Measurements from ENCODE around the gene SNTA1. TPM values are rescaled to one million over a fixed set of nuclear protein-coding genes. Genes with fewer than 3 reads are reported as not detected.
"Not testable (repeated sequence)": the region's sequence is repeated elsewhere in the genome, so short reads cannot be mapped to it uniquely, and the experiment has no call there.

The SNTA1 gene
- polyA plus RNA-seq, 1 donor = 37.6 TPM

DNA sequence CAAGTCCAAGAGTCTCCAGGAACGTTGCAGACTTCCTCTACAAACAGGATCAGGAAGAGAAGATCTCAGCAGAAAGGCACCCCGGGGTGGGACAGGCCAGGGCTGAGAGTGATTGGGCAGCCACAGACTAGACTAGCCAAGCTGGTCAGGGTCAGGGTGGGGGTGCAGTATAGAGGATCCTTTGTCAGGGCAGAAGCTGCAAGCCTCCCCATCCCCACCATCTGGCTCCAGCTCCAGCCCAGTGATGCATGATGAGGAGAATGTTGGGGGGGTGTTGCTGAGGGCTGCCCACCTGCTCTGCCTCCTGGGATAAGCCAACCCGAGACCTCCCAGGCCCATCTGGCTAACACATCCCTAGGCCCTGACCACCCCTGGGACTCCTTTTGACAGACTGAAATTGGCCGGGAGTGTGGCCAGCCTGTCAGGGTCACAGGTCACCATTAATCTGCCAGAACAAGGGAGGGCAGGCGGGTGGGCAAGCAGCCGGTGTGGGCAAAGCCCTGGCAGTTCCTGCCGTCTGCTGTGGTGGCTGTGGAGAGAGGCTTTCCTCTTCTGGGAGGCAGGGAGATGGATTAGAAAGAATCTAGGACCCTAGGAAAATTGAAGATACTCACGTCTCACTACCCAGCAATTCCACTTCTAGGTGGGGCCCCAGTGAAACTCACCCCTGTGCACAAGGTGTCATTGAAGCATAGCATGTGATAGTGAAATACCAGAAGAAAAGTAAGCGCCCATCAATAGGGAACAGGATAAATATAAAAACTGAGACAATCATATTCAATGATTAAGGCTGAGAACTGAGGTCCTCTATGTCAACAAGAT lies 22.1 kb upstream of the SNTA1 start:
- no peak for DNase-seq (ENCODE audit: low read depth)

GRCh38 chr20:33464759-33465158 lies 21.2 kb upstream of the SNTA1 start:
- not testable (repeated sequence) for DNase-seq (ENCODE audit: low read depth)

- no peak for DNase-seq (ENCODE audit: low read depth)
These were observed 20.0 kb upstream of the SNTA1 start for GRCh38 chr20:33463332-33464101.

DNA sequence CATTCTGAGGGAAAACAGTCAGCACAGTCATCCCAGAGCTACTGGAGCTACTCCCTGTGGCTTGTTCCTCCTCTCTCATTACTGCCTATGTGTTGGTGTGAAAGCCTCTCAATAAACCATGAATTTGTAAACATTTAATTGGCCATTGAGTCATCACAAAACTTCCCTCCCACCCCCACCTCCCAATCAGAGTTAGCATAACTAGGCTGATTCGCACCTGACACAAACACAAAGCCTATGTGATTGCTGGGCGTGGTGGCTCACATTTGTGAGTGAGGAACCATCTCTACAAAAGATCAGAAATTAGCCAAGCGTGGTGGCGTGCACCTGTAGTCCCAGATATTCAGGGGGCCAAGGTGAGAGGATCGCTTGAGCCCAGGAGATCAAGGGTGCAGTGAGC lies 17.1 kb upstream of the SNTA1 start:
- no peak for DNase-seq (ENCODE audit: low read depth)

DNA sequence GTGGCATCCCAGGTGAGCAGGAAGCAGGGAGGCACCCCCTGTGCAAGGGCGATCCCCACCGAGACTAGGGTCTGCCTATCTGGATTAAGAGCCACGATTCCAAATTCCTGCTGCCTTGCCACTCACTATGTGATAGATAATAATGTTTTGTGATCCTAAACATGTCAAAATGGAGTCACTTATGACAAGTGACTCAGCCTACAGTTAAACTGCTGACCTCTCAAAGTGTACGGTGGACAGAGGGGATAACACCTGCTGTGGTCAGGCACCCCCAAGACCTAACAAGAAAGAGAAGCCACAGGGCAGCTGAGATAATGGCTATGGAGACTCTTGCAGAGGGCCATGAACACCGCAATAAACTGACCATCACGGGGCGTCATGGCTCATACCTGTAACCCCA lies 16.0 kb upstream of the SNTA1 start:
- DNase-seq (ENCODE audit: low read depth) = no peak

DNA sequence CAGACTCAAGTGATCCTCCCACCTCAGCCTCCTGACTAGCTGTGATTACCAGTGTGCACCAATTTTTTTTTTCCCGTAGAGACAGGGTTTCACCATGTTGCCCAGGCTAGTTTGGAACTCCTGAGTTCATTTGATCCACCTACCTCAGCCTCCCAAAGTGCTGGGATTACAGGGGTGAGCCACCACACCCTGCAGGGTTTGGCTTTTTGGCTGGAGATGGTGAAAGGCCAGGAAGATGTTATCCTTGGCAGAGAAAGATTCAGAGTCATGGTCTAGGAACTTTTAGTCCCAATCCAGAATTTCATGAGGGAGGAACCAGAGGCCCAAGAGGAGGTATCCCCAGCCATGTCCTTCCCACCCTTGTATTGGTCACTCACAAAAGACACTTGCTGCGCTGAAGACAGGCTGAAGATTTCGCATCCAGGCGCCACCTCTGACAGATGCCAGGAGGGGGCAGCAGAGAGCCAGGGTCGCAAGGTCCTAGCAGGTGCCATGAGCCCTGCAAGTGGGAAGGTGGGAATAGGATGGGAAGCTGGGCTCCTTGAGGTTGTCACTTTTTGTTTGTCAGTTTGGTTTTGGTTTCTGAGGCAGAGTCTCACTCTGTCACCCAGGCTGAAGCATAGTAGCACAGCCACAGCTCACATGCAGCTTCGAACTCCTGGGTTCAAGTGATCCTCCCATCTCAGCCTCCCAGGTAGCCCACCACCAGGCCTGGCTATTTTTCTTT lies 13.5 kb upstream of the SNTA1 start:
- peak; percentile 34 for DNase-seq (ENCODE audit: low read depth)

DNA sequence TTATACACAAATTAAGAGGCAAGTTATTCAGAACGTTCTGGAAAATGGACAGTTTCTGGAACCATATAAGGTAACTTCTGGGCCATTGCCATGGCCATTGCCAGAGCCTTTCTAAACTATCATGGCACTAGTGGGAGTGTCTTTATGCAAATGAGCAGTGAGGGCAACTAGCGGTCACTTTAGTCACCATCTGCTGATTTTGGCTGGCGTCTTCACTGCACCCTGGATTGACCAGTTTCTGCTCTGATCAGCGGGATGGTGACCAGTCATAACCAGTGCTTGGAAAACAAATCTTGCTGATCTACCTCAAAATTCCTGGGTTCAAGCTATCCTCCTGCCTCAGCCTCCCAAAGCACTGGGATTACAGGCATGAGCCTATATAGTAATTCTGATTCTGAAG lies 7.3 kb upstream of the SNTA1 start:
- no peak for DNase-seq (ENCODE audit: low read depth)

DNA sequence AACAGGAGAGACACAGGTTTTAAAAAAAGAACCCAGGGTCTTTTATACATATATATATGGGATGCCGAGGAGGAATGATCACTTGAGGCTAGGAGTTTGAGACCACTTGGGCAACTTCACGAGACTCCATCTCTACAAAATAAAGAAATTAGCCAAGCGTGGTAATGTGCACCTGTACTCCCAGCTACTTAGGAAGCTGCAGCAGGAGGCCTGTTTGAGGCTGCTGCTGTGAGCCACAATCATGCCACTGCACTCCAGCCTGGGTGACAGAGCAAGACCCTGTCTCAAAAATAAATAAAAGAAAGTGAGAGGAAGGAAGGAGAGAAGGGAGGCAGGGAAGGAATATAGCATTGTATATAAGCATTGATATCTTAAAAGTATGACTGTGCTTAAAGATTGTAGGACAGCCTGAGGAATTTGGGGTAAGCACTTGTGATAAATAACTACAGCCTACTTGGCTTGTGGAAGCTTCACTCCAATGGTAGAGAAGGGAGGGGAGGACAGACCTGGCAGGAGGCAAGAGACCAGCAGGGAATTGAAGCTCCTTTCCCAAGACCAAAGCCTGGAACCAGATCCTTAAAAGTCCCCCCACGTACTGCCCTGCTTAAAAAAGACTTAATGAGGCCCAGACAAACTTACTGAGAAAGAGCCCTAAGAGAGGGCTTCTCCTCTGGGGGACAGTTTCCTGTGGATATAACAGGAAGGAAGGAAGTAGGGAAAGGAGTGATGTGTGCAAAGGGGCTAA lies 2.5 kb upstream of the SNTA1 start:
- no peak for DNase-seq (ENCODE audit: low read depth)

DNA sequence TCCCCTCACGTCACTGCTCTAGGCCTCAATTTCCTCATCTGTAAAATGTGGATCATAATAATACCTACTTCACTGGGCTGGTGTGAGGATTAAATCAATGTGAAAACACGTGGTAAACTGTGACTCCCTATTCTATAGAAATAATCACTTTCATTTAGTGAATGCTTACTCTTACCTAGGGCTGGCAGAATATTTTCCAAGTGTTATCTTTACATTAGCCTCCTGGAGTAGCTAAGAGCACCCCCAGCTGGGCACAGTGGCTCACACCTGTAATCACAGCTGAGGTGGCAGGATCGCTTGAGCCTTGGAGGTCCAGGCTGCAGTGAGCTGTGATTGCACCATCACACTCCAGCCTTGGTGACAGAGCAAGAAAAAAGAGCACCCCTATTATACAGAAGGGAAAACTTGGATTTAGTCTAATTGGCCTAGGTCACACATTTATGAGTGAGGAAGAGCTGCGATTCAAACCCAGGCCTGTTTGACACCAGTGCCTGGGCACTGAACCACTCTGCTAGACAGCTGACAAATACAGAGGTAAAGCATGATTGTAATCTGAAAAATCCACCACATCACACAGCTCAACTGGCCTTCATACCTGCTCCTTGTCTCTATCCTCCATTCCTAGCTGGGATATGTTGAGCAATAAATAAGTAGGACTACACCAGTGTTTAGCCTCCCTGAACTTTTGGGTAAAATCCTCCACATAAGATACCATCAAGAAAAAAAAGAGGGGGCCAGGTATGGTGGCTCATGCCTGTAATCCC lies 1.4 kb upstream of the SNTA1 start:
- no peak for DNase-seq (ENCODE audit: low read depth)

DNA sequence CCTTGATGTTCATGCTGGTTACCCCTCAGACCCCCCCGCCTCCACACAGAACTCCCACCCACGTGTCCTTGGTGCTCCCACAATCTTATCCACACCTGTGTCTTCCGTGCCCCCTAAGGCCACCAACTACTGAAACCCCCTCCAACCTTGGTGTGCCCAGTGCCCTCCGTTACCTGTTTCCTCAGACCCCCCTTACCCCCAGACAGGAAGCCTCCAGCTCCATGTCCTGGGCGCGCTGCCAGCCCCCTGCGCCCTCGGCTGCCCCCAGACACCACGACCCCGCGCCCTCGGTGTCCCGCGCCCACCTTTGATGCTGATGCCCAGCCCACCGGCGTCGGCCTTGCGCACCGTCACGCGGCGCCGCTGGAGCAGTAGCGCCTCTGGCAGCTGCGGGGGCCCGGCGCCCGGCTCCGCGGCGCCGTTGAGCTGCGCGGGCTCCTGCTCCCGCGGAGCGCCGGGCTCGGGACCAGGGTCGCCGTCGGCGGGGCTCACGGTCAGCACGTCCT lies 504 bp downstream of the SNTA1 start:
- no peak for DNase-seq (ENCODE audit: low read depth)

GRCh38 chr20:33442136-33443005 lies 1.2 kb downstream of the SNTA1 start:
- no peak for DNase-seq (ENCODE audit: low read depth)

DNA sequence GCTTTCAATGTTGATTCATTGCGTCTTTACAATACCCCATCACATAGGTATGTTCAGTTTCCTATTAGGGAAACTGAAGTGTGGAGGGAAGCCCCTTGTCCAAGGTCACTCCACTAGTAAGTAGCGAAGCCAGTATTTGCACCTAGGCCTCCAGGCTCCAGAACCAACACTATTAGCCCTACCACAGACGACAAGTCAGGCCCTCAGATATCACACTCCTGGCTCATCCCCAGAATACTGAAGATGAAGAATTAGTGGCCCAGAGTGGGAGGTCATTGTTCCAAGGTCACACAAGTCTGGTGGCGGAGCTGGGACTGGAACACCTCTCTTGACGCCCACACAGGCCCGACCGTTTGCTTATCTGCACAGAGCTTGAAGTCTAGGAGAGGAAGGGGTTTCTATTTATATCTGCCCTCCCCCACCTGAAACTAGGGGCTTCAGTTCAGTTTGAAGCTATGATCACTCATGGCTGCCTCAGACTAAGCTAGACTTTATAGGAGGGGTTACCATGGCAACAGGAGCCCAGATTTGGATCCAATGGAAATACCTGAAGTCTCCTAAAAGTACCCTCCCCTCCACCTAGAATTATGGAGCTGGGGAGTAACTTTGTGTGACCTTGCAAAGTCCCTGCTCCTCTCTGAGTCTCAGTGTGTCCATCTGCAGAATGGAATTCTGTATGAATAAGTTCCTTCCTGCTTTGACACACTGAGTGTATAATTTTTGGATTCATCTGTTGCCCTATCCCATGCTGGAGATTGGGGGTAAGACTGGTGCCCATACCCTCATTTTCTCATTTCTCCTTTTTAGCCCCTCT lies 2.2 kb downstream of the SNTA1 start:
- no peak for DNase-seq (ENCODE audit: low read depth)

GRCh38 chr20:33440562-33440961 lies 3.0 kb downstream of the SNTA1 start:
- not testable (repeated sequence) for DNase-seq (ENCODE audit: low read depth)

GRCh38 chr20:33438481-33438880 lies 5.1 kb downstream of the SNTA1 start:
- DNase-seq (ENCODE audit: low read depth) = no peak

- no peak for DNase-seq (ENCODE audit: low read depth)
These were observed 6.2 kb downstream of the SNTA1 start for GRCh38 chr20:33437141-33437911.

GRCh38 chr20:33434434-33434833 lies 9.1 kb downstream of the SNTA1 start:
- no peak for DNase-seq (ENCODE audit: low read depth)

DNA sequence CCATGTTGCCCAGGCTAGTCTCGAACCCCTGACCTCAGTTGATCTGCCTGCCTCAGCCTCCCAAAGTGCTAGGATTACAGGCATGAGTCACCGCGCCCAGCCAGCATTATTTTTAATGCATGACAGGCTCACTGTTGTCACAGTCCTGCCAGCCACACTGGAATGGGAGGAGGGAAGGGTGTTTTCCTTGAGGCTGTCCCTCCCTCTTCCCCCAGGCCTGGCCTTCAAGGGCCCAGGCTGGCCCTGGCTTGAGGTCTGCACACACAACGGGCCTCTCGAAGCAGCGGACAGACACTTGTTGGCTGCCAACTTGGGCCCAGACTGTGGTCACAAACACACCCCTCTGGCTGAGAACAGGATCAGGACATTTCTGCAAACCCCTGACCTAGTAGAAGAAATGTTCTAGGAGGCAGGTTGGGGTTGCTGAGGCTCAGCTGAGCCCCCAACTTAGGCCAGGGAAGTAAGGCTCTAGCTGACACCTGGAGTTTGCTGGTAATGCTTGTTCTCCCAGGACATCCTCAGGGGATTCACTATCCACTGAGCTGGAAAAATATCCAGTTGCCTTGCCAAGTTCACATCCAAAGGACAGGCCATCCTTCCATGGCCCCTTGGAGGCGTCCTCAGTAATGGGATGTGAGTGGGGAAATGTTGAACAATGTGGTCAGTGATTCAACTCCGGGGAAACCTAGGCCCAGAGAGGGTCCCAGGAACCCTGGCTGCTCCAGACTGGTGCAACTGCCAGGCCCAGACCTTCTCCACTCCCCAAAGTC lies 9.9 kb downstream of the SNTA1 start:
- DNase-seq (ENCODE audit: low read depth) = no peak

All from forelimb muscle (tissue), 1 donor.